Mucosa of stomach (tissue), 1 donor: Measurements from ENCODE around the gene PRSS27.
"Not testable (repeated sequence)": the region's sequence is repeated elsewhere in the genome, so short reads cannot be mapped to it uniquely, and the experiment has no call there.

ENCODE experiments used
- H3K27me3 ChIP-seq: one replicate; pipeline ENCODE4 v1.7.0; 2013; ENCODE audit warnings: mild to moderate bottlenecking, low read length; ENCODE audit not compliant: control insufficient read depth, insufficient read depth
- H3K36me3 ChIP-seq: one replicate; pipeline ENCODE4 v1.7.0; 2013; ENCODE audit warnings: low read length; ENCODE audit not compliant: control insufficient read depth, insufficient read depth
- H3K4me1 ChIP-seq: one replicate; pipeline ENCODE4 v1.7.0; 2013; ENCODE audit warnings: mild to moderate bottlenecking, low read length; ENCODE audit not compliant: control insufficient read depth, insufficient read depth
- H3K4me3 ChIP-seq: one replicate; pipeline ENCODE4 v1.7.0; 2013; ENCODE audit warnings: low read length
- H3K9ac ChIP-seq: one replicate; pipeline ENCODE4 v1.7.0; 2013; ENCODE audit warnings: mild to moderate bottlenecking, low read length, moderate library complexity
- H3K9me3 ChIP-seq: one replicate; pipeline ENCODE4 v1.7.0; 2013; ENCODE audit warnings: mild to moderate bottlenecking, low read length, moderate library complexity; ENCODE audit not compliant: control insufficient read depth
- donor health status: Pancreatic carcinoma.

PRSS27 gene

GRCh38 chr16:2679902-2680301 is 40.1 kb downstream of the PRSS27 start:
- H3K4me3 ChIP-seq = not testable (repeated sequence)

GRCh38 chr16:2678206-2678965 is 41.6 kb downstream of the PRSS27 start:
- not testable (repeated sequence) for H3K9me3 ChIP-seq, H3K9ac ChIP-seq, H3K4me3 ChIP-seq, H3K27me3 ChIP-seq, H3K4me1 ChIP-seq, H3K36me3 ChIP-seq

More at GRCh38 chr16:2679902-2680301, 40.1 kb downstream of the PRSS27 start:
- H3K9me3 ChIP-seq, H3K27me3 ChIP-seq, H3K4me1 ChIP-seq, H3K9ac ChIP-seq, H3K36me3 ChIP-seq: not testable (repeated sequence)

GRCh38 chr16:2676937-2677336 is 43.1 kb downstream of the PRSS27 start:
- not testable (repeated sequence) for H3K9me3 ChIP-seq, H3K27me3 ChIP-seq, H3K4me3 ChIP-seq, H3K4me1 ChIP-seq, H3K36me3 ChIP-seq, H3K9ac ChIP-seq

- H3K27me3 ChIP-seq = no peaks in the 10 kb centered on the region
- no peaks in the 10 kb centered on the region for H3K36me3 ChIP-seq
- H3K4me1 ChIP-seq = peaks cover 4% of the 10 kb centered on the region
Observed at GRCh38 chr16:2675714-2676113, 44.3 kb downstream of the PRSS27 start.

GRCh38 chr16:2675021-2675420 is 45.0 kb downstream of the PRSS27 start:
- Histone ChIP-seq H3K36me3 (no peaks in the 10 kb centered on the region), H3K27me3 (no peaks in the 10 kb centered on the region), H3K9ac (no peak overlapping the region), H3K4me1 (peaks cover 4% of the 10 kb centered on the region), H3K4me3 (no peak overlapping the region), H3K9me3 (no peaks in the 10 kb centered on the region)

More at GRCh38 chr16:2675714-2676113, 44.3 kb downstream of the PRSS27 start:
- H3K9ac ChIP-seq = no peak overlapping the region
- H3K4me3 ChIP-seq = no peak overlapping the region
- H3K9me3 ChIP-seq = no peaks in the 10 kb centered on the region

- H3K4me1 ChIP-seq = peaks cover 4% of the 10 kb centered on the region
Observed at GRCh38 chr16:2673066-2673999, 46.7 kb downstream of the PRSS27 start.

GRCh38 chr16:2671741-2672140 is 48.3 kb downstream of the PRSS27 start:
- H3K4me3 ChIP-seq = no peak overlapping the region
- no peak overlapping the region for H3K9ac ChIP-seq
- H3K36me3 ChIP-seq = no peaks in the 10 kb centered on the region
- H3K27me3 ChIP-seq = no peaks in the 10 kb centered on the region
- no peaks in the 10 kb centered on the region for H3K9me3 ChIP-seq
- H3K4me1 ChIP-seq = peaks cover 4% of the 10 kb centered on the region

More at GRCh38 chr16:2673066-2673999, 46.7 kb downstream of the PRSS27 start:
- Histone ChIP-seq H3K9me3 (no peaks in the 10 kb centered on the region), H3K4me3 (peak overlapping the region; percentile 28), H3K27me3 (no peaks in the 10 kb centered on the region), H3K36me3 (no peaks in the 10 kb centered on the region), H3K9ac (peak overlapping the region; percentile 71)

- H3K4me3 ChIP-seq, H3K27me3 ChIP-seq, H3K9me3 ChIP-seq, H3K4me1 ChIP-seq, H3K9ac ChIP-seq, H3K36me3 ChIP-seq: not testable (repeated sequence)
Observed at GRCh38 chr16:2671193-2671592, 48.8 kb downstream of the PRSS27 start.

GRCh38 chr16:2670017-2670416 is 50.0 kb downstream of the PRSS27 start:
- not testable (repeated sequence) for H3K4me3 ChIP-seq, H3K9me3 ChIP-seq, H3K4me1 ChIP-seq, H3K36me3 ChIP-seq, H3K9ac ChIP-seq, H3K27me3 ChIP-seq

GRCh38 chr16:2669587-2669986 is 50.4 kb downstream of the PRSS27 start:
- H3K27me3 ChIP-seq, H3K9me3 ChIP-seq, H3K36me3 ChIP-seq, H3K4me3 ChIP-seq, H3K9ac ChIP-seq, H3K4me1 ChIP-seq: not testable (repeated sequence)

GRCh38 chr16:2666671-2667070 is 53.4 kb downstream of the PRSS27 start:
- H3K9me3 ChIP-seq, H3K27me3 ChIP-seq, H3K4me1 ChIP-seq, H3K4me3 ChIP-seq, H3K9ac ChIP-seq, H3K36me3 ChIP-seq: not testable (repeated sequence)

- H3K36me3 ChIP-seq = no peaks in the 10 kb centered on the region
- no peak overlapping the region for H3K9ac ChIP-seq
- no peaks in the 10 kb centered on the region for H3K27me3 ChIP-seq
- no peak overlapping the region for H3K4me3 ChIP-seq
- no peaks in the 10 kb centered on the region for H3K9me3 ChIP-seq
- H3K4me1 ChIP-seq = peaks cover 8% of the 10 kb centered on the region
Observed at GRCh38 chr16:2664574-2664982, 55.4 kb downstream of the PRSS27 start.
